ENCODE data around the gene FOLR1. TPM values are rescaled to one million over a fixed set of nuclear protein-coding genes. Genes with fewer than 3 reads are reported as not detected.

Gene FOLR1
- total and polyA plus RNA-seq, 2 of the 4 experiments (the other 2 are of a cell fraction): 0.24 TPM; not detected in 1

DNA sequence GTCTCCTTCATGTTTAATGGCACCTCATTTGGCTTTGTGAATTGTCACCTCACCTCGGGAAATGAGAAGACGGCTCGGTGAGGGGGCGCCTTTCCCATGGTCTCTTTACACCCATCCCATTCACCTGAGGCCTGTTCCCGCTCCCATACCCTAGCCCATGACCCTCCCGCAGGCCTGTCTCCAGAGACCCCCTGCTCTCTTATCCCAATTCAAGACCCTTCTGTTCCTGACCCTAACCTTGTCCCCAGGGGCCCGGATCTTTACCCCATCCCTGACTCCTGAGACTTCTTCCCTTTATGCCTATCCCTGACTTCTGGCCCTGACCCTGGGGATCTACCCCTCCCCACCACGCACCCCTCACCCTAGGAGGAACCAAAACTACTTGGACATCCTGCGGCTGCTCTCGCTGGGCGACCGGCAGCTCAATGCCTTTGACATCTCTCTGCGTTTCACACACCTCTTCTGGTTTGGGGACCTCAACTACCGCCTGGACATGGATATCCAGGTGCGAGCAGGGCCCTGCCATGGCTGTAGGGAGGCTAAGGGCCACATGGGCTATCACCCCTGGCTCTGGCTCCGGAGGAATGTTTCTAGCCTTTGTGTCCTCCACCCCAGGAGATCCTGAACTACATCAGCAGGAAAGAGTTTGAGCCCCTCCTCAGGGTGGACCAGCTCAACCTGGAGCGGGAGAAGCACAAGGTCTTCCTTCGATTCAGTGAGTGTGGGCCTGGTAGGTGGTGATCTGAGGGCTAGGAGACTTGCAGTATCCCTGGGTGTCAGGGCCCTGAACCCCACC lies 40.5 kb downstream of the FOLR1 start:
- Histone ChIP-seq H3K27me3 (ENCODE audit: control insufficient read depth, insufficient read depth, low read length) (no peaks in the 10 kb centered on the region), H3K4me1 (ENCODE audit: control insufficient read depth, insufficient read depth, low read length) (peaks cover under 1% of the 10 kb centered on the region; the same call in 1 of the 2 replicates), H4K91ac (ENCODE audit: insufficient read depth, low read depth, low read length) (no peak overlapping the region), H3K18ac (ENCODE audit: low read depth, low read length) (no peak overlapping the region), H2BK5ac (ENCODE audit: low read depth, low read length, poor library complexity, severe bottlenecking) (no peak overlapping the region), H2AK9ac (replicated peaks; ENCODE audit: low read depth, low read length, poor library complexity) (peak overlapping the region; percentile 20), H3K4me2 (ENCODE audit: low read depth, low read length) (no peak overlapping the region), H3K4me3 (ENCODE audit: insufficient read depth, low read depth, low read length) (no peak overlapping the region), H3K56ac (ENCODE audit: extremely low read depth, insufficient read depth, low read length) (no peak overlapping the region), H2BK20ac (ENCODE audit: low read depth, low read length) (no peak overlapping the region), H3K9ac (ENCODE audit: low read depth, low read length) (no peak overlapping the region), H3K9me1 (ENCODE audit: insufficient read depth, low read length) (no peaks in the 10 kb centered on the region; the same call in 1 of the 2 replicates), H2AK5ac (ENCODE audit: low read depth, low read length) (no peak overlapping the region), H2BK120ac (ENCODE audit: low read depth, low read length) (no peak overlapping the region), H3K23ac (ENCODE audit: low read depth, low read length) (no peak overlapping the region), H3K9me3 (ENCODE audit: control insufficient read depth, insufficient read depth, low read length) (no peaks in the 10 kb centered on the region), H3K79me1 (ENCODE audit: low read depth in 1 of 2, low read length in 2 of 2) (peaks cover 15 to 62% of the 10 kb centered on the region in 2 experiments), H3K14ac (replicated peaks; ENCODE audit: low read depth, low read length) (no peak overlapping the region), H4K20me1 (ENCODE audit: insufficient read depth, low read length) (peaks cover 72% of the 10 kb centered on the region), H2AFZ (replicated peaks; ENCODE audit: low read length, poor library complexity) (no peak overlapping the region), H2BK15ac (ENCODE audit: low read depth, low read length) (no peak overlapping the region), H4K5ac (ENCODE audit: low read depth, low read length) (no peak overlapping the region), H4K8ac (ENCODE audit: low read depth in 2 of 2, low read length in 2 of 2) (no peak overlapping the region), H3K27ac (ENCODE audit: insufficient read depth, low read length) (no peak overlapping the region), H3K4ac (ENCODE audit: low read depth, low read length) (no peak overlapping the region), H3K36me3 (ENCODE audit: control insufficient read depth, insufficient read depth, low read length) (peaks cover 94% of the 10 kb centered on the region)
- dilution Hi-C loops (cut with HindIII; ENCODE audit: low sequenced_read_pairs, unreplicated experiment) (no loop called here), in situ Hi-C loops (cut with MboI; ENCODE audit: low sequenced_read_pairs) (no loop called here), intact Hi-C loops (cut with micrococcal nuclease) (no loop called here)
- BruUV-seq (replicated peaks): TSS peak; percentile 39
- ChIA-PET CTCF (no interaction called here), POLR2A (ENCODE audit: unreplicated experiment) (no interaction called here)
- ATAC-seq (ENCODE audit: low read depth) (no peak), DNase-seq (no peak)
- TF ChIP-seq, protein P1, sequence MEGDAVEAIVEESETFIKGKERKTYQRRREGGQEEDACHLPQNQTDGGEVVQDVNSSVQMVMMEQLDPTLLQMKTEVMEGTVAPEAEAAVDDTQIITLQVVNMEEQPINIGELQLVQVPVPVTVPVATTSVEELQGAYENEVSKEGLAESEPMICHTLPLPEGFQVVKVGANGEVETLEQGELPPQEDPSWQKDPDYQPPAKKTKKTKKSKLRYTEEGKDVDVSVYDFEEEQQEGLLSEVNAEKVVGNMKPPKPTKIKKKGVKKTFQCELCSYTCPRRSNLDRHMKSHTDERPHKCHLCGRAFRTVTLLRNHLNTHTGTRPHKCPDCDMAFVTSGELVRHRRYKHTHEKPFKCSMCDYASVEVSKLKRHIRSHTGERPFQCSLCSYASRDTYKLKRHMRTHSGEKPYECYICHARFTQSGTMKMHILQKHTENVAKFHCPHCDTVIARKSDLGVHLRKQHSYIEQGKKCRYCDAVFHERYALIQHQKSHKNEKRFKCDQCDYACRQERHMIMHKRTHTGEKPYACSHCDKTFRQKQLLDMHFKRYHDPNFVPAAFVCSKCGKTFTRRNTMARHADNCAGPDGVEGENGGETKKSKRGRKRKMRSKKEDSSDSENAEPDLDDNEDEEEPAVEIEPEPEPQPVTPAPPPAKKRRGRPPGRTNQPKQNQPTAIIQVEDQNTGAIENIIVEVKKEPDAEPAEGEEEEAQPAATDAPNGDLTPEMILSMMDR (conservative IDR thresholded peaks at IDR 0.05; ENCODE audit: low read depth, low read length): no peak
- TF ChIP-seq RFX5 (IDR thresholded peaks at IDR 0.05; ENCODE audit: low read depth, low read length) (no peak), BHLHE40 (IDR thresholded peaks at IDR 0.05; ENCODE audit: low read depth, low read length) (no peak), POLR2A (IDR thresholded peaks at IDR 0.05; ENCODE audit: low read depth, low read length) (no peak)
- TF ChIP-seq, protein P2, sequence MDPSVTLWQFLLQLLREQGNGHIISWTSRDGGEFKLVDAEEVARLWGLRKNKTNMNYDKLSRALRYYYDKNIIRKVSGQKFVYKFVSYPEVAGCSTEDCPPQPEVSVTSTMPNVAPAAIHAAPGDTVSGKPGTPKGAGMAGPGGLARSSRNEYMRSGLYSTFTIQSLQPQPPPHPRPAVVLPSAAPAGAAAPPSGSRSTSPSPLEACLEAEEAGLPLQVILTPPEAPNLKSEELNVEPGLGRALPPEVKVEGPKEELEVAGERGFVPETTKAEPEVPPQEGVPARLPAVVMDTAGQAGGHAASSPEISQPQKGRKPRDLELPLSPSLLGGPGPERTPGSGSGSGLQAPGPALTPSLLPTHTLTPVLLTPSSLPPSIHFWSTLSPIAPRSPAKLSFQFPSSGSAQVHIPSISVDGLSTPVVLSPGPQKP (IDR thresholded peaks at IDR 0.05; ENCODE audit: borderline replicate concordance, low read depth, low read length): no peak
- WGBS, 2 experiments (ENCODE audit: extremely low coverage in 2 of 2, insufficient read length in 1 of 2): 90% methylated on average over 8 of the region's 18 CpGs; no CpG with 5 or more reads in 1 of the 2 experiments

Measured in IMR-90 (cell line).